Hepatocyte (in vitro differentiated cells): ENCODE measurements around the gene GABPA. TPM values are rescaled to one million over a fixed set of nuclear protein-coding genes. Genes with fewer than 3 reads are reported as not detected.
A peak's percentile ranks its signal among the peaks of the same experiment; 100 is the strongest.

ENCODE experiments used
- DNase-seq: peaks from one replicate; pipeline ENCODE4 v3.0.0-alpha.2; 2016; ENCODE audit warnings: low spot score
- H2AFZ ChIP-seq: fragments of 200-600 bp; sonication (generic); 2 replicates; pipeline ENCODE4 v1.6.0; 2016; ENCODE audit warnings: antibody characterized with exemption, mild to moderate bottlenecking
- H3K27ac ChIP-seq: fragments of 200-600 bp; sonication (generic); 2 replicates; pipeline ENCODE4 v1.5.1; 2016; ENCODE audit warnings: mild to moderate bottlenecking
- H3K27me3 ChIP-seq: fragments of 200-600 bp; sonication (generic); 2 replicates; pipeline ENCODE4 v1.6.1; 2016
- H3K36me3 ChIP-seq: fragments of 200-600 bp; sonication (generic); replicated peaks from 2 replicates; pipeline ENCODE4 v1.5.1; 2016; ENCODE audit warnings: low read depth; ENCODE audit not compliant: insufficient read depth
- H3K4me1 ChIP-seq: fragments of 200-600 bp; sonication (generic); 2 replicates; pipeline ENCODE4 v1.5.1; 2016; ENCODE audit warnings: mild to moderate bottlenecking, moderate library complexity; ENCODE audit not compliant: insufficient read depth
- H3K4me2 ChIP-seq: fragments of 200-600 bp; sonication (generic); 2 replicates; pipeline ENCODE4 v1.6.0; 2016
- H3K4me3 ChIP-seq: fragments of 200-600 bp; sonication (generic); 2 replicates; pipeline ENCODE4 v1.5.1; 2016; ENCODE audit warnings: mild to moderate bottlenecking
- H3K79me2 ChIP-seq: fragments of 200-600 bp; sonication (generic); 2 replicates; pipeline ENCODE4 v1.6.0; 2017; ENCODE audit warnings: mild to moderate bottlenecking
- H3K9me2 ChIP-seq: fragments of 200-600 bp; sonication (generic); replicated peaks from 2 replicates; pipeline ENCODE4 v1.6.0; 2017; ENCODE audit warnings: mild to moderate bottlenecking; ENCODE audit not compliant: insufficient read depth
- H3K9me3 ChIP-seq: fragments of 200-600 bp; sonication (generic); 2 replicates; pipeline ENCODE4 v1.5.1; 2016; ENCODE audit warnings: low read depth, mild to moderate bottlenecking
- H4K20me1 ChIP-seq: fragments of 200-600 bp; sonication (generic); 2 replicates; pipeline ENCODE4 v1.6.0; 2016; ENCODE audit warnings: mild to moderate bottlenecking; ENCODE audit not compliant: insufficient read depth, poor library complexity, severe bottlenecking
- EZH2 ChIP-seq: fragments of 200-600 bp; sonication (generic); IDR thresholded peaks from 2 replicates; pipeline ENCODE4 v1.6.1; 2016; ENCODE audit warnings: antibody characterized with exemption, mild to moderate bottlenecking, borderline replicate concordance
- EZH2phosphoT487 ChIP-seq: fragments of 200-600 bp; sonication (generic); IDR thresholded peaks from one replicate; pipeline ENCODE4 v1.6.1; 2018; ENCODE audit warnings: antibody characterized with exemption, mild to moderate bottlenecking, low read depth, moderate library complexity; ENCODE audit not compliant: unreplicated experiment, severe bottlenecking
- WGBS: methylation state at CpG from one replicate; pipeline ENCODE4 v1.1.6; 2016; ENCODE audit warnings: low lambda C conversion rate; ENCODE audit errors: missing lambda C conversion rate; 5-methylcytosine and 5-hydroxymethylcytosine counted together
- polyA plus RNA-seq: library from polyadenylated mRNA; unstranded; fragments of >200 nt; fragmentation: Nextera tagmentation; extraction: Ambion mirVana; gene quantifications from 2 replicates; pipeline ENCODE4 v1.2.1, GENCODE V29; 2016
- total RNA-seq: library from RNA; depleted of rRNA; stranded (reverse); fragments of >200 nt; gene quantifications from 2 replicates; pipeline ENCODE4 v1.2.3, GENCODE V29; 2014
- TF ChIP-seq, protein P1 (sequence below): fragments of 200-600 bp; sonication (generic); IDR thresholded peaks from 2 replicates; pipeline ENCODE4 v1.5.1; 2016; ENCODE audit warnings: antibody characterized with exemption, mild to moderate bottlenecking; ENCODE audit not compliant: poor library complexity

The GABPA gene
- total and polyA plus RNA-seq, 2 experiments from 2014 or later = 10.7 to 29.8 TPM

- no peak overlapping the region for H3K27ac ChIP-seq
- H3K9me3 ChIP-seq = no peaks in the 10 kb centered on the region
- no peak overlapping the region for H3K4me2 ChIP-seq
- H3K4me3 ChIP-seq = no peak overlapping the region
- H3K36me3 ChIP-seq = no peaks in the 10 kb centered on the region
- peaks cover 8% of the 10 kb centered on the region for H3K79me2 ChIP-seq
- no peaks in the 10 kb centered on the region for H3K27me3 ChIP-seq
- DNase-seq = no peak
- H3K4me1 ChIP-seq = no peaks in the 10 kb centered on the region
- no peak overlapping the region for H2AFZ ChIP-seq
- 100% methylated on average over 3 of the region's 3 CpGs for WGBS
- H3K9me2 ChIP-seq = no peaks in the 10 kb centered on the region
- no peak for TF ChIP-seq EZH2
- TF ChIP-seq EZH2phosphoT487 = no peak
- TF ChIP-seq, protein P1, sequence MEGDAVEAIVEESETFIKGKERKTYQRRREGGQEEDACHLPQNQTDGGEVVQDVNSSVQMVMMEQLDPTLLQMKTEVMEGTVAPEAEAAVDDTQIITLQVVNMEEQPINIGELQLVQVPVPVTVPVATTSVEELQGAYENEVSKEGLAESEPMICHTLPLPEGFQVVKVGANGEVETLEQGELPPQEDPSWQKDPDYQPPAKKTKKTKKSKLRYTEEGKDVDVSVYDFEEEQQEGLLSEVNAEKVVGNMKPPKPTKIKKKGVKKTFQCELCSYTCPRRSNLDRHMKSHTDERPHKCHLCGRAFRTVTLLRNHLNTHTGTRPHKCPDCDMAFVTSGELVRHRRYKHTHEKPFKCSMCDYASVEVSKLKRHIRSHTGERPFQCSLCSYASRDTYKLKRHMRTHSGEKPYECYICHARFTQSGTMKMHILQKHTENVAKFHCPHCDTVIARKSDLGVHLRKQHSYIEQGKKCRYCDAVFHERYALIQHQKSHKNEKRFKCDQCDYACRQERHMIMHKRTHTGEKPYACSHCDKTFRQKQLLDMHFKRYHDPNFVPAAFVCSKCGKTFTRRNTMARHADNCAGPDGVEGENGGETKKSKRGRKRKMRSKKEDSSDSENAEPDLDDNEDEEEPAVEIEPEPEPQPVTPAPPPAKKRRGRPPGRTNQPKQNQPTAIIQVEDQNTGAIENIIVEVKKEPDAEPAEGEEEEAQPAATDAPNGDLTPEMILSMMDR = no peak
- H4K20me1 ChIP-seq = no peaks in the 10 kb centered on the region
Measured at GRCh38 chr21:25722631-25723030, 12.1 kb upstream of the GABPA start.

- Histone ChIP-seq H3K4me3 (no peak overlapping the region), H3K4me1 (peaks cover 15% of the 10 kb centered on the region), H3K27me3 (no peaks in the 10 kb centered on the region), H3K9me3 (no peaks in the 10 kb centered on the region), H3K4me2 (peak overlapping the region; percentile 89), H3K27ac (peak overlapping the region; percentile 22), H3K36me3 (peaks cover 6% of the 10 kb centered on the region), H3K9me2 (no peaks in the 10 kb centered on the region), H3K79me2 (peaks cover 73% of the 10 kb centered on the region), H2AFZ (no peak overlapping the region), H4K20me1 (peaks cover 23% of the 10 kb centered on the region)
- no peak for DNase-seq
- no peak for TF ChIP-seq EZH2phosphoT487
- no peak for TF ChIP-seq EZH2
- TF ChIP-seq, protein P1 = no peak
- 96% methylated on average over 6 of the region's 6 CpGs for WGBS
Measured at GRCh38 chr21:25732091-25732760, 2.5 kb upstream of the GABPA start.

- H3K27ac ChIP-seq = peak overlapping the region; percentile 97
- H3K4me1 ChIP-seq = peaks cover 21% of the 10 kb centered on the region
- WGBS = 8% methylated on average over 30 of the region's 30 CpGs
- no peak for TF ChIP-seq EZH2
- TF ChIP-seq, protein P1 = no peak
- TF ChIP-seq EZH2phosphoT487 = no peak
- peak overlapping the region; percentile 34 for H3K4me3 ChIP-seq
- peak; percentile 63 for DNase-seq
- no peaks in the 10 kb centered on the region for H3K9me2 ChIP-seq
- no peaks in the 10 kb centered on the region for H3K9me3 ChIP-seq
- peak overlapping the region; percentile 24 for H2AFZ ChIP-seq
- H3K27me3 ChIP-seq = no peaks in the 10 kb centered on the region
- peak overlapping the region; percentile 89 for H3K4me2 ChIP-seq
- H4K20me1 ChIP-seq = peaks cover 23% of the 10 kb centered on the region
- H3K36me3 ChIP-seq = peaks cover under 1% of the 10 kb centered on the region
- H3K79me2 ChIP-seq = peaks cover 75% of the 10 kb centered on the region
Measured at GRCh38 chr21:25733859-25734653, 716 bp upstream of the GABPA start.
